ENCODE results near the gene ZNF324. TPM values are rescaled to one million over a fixed set of nuclear protein-coding genes. Genes with fewer than 3 reads are reported as not detected.
A peak's percentile ranks its signal among the peaks of the same experiment; 100 is the strongest.
"Not testable (repeated sequence)": the region's sequence is repeated elsewhere in the genome, so short reads cannot be mapped to it uniquely, and the experiment has no call there.

ZNF324 gene
- total and polyA plus RNA-seq, 3 donors from 2014 or later, result 7.8 to 24.8 (median 23.2) TPM

- H3K36me3 ChIP-seq (ENCODE audit: low read depth, missing control alignments), result no peaks in the 10 kb centered on the region
- no peaks in the 10 kb centered on the region for H3K27me3 ChIP-seq
- intact Hi-C loops (cut with DNase I; ENCODE audit: low total_unique reads), result no loop called here
- 1 to 4% methylated on average over 30 to 58 of the region's 60 CpGs for WGBS, 2 donors
- TF ChIP-seq, protein P1, sequence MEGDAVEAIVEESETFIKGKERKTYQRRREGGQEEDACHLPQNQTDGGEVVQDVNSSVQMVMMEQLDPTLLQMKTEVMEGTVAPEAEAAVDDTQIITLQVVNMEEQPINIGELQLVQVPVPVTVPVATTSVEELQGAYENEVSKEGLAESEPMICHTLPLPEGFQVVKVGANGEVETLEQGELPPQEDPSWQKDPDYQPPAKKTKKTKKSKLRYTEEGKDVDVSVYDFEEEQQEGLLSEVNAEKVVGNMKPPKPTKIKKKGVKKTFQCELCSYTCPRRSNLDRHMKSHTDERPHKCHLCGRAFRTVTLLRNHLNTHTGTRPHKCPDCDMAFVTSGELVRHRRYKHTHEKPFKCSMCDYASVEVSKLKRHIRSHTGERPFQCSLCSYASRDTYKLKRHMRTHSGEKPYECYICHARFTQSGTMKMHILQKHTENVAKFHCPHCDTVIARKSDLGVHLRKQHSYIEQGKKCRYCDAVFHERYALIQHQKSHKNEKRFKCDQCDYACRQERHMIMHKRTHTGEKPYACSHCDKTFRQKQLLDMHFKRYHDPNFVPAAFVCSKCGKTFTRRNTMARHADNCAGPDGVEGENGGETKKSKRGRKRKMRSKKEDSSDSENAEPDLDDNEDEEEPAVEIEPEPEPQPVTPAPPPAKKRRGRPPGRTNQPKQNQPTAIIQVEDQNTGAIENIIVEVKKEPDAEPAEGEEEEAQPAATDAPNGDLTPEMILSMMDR (IDR thresholded peaks at IDR 0.05), result peak in 2 of 3 experiments; percentile 14 to 30
- TF ChIP-seq POLR2A (IDR thresholded peaks at IDR 0.05), result no peak
- H3K27ac ChIP-seq, result peak overlapping the region; percentile 62 to 79
- H3K4me3 ChIP-seq, result peak overlapping the region; percentile 61 to 74
- H3K9me3 ChIP-seq, result no peaks in the 10 kb centered on the region
- H3K4me1 ChIP-seq, result peaks cover 16% of the 10 kb centered on the region
- peak; percentile 99 for DNase-seq
These were observed 32.4 kb downstream of the ZNF324 start for GRCh38 chr19:58499021-58499927.

- no peaks in the 10 kb centered on the region for H3K36me3 ChIP-seq (ENCODE audit: low read depth, missing control alignments)
- no peaks in the 10 kb centered on the region for H3K9me3 ChIP-seq
- H3K4me3 ChIP-seq, result no peak overlapping the region
- TF ChIP-seq, protein P1 (IDR thresholded peaks at IDR 0.05), result no peak
- TF ChIP-seq POLR2A (IDR thresholded peaks at IDR 0.05), result no peak
- intact Hi-C loops (cut with DNase I; ENCODE audit: low total_unique reads), result no loop called here
- no peaks in the 10 kb centered on the region for H3K27me3 ChIP-seq
- no peak for DNase-seq
- no peak overlapping the region for H3K27ac ChIP-seq
- WGBS, 2 donors, result 81 to 92% methylated on average over 3 to 14 of the region's 14 CpGs
- H3K4me1 ChIP-seq, result peaks cover 16% of the 10 kb centered on the region
These were observed 33.4 kb downstream of the ZNF324 start for GRCh38 chr19:58500242-58500641.

GRCh38 chr19:58507602-58508223 lies 40.8 kb downstream of the ZNF324 start:
- H3K27ac ChIP-seq; H3K4me1 ChIP-seq; H3K9me3 ChIP-seq; H3K4me3 ChIP-seq; DNase-seq; H3K36me3 ChIP-seq (ENCODE audit: low read depth, missing control alignments); intact Hi-C loops (cut with DNase I; ENCODE audit: low total_unique reads); H3K27me3 ChIP-seq: not testable (repeated sequence)
- 80 to 89% methylated on average over 7 to 8 of the region's 8 CpGs for WGBS, 2 donors

- H3K4me1 ChIP-seq, result peaks cover 5% of the 10 kb centered on the region
- DNase-seq, result no peak
- H3K27ac ChIP-seq, result no peak overlapping the region
- H3K36me3 ChIP-seq (ENCODE audit: low read depth, missing control alignments), result no peaks in the 10 kb centered on the region
- H3K4me3 ChIP-seq, result no peak overlapping the region
- H3K9me3 ChIP-seq, result no peaks in the 10 kb centered on the region
- WGBS, 2 donors, result 87 to 90% methylated on average over 10 to 11 of the region's 11 CpGs
- no peaks in the 10 kb centered on the region for H3K27me3 ChIP-seq
- intact Hi-C loops (cut with DNase I; ENCODE audit: low total_unique reads), result no loop called here
- no peak for TF ChIP-seq POLR2A (IDR thresholded peaks at IDR 0.05)
- TF ChIP-seq, protein P1 (IDR thresholded peaks at IDR 0.05), result no peak
These were observed 42.8 kb downstream of the ZNF324 start for GRCh38 chr19:58509731-58510083.

GRCh38 chr19:58510084-58510862 lies 43.4 kb downstream of the ZNF324 start:
- no peak for DNase-seq
- no peak overlapping the region for H3K27ac ChIP-seq
- 84 to 90% methylated on average over 7 to 8 of the region's 8 CpGs for whole genome bisulfite sequencing, 2 donors
- no peaks in the 10 kb centered on the region for H3K9me3 ChIP-seq
- no peaks in the 10 kb centered on the region for H3K27me3 ChIP-seq
- H3K4me3 ChIP-seq, result no peak overlapping the region
- no peaks in the 10 kb centered on the region for H3K36me3 ChIP-seq (ENCODE audit: low read depth, missing control alignments)
- H3K4me1 ChIP-seq, result peaks cover 5% of the 10 kb centered on the region
- TF ChIP-seq, protein P1 (IDR thresholded peaks at IDR 0.05), result no peak
- intact Hi-C loops (cut with DNase I; ENCODE audit: low total_unique reads), result no loop called here
